H1 (cell line): Measurements from ENCODE around the gene KIF22. TPM values are rescaled to one million over a fixed set of nuclear protein-coding genes. Genes with fewer than 3 reads are reported as not detected.

Source experiments
- CTCF ChIA-PET: fragments of 300-600 bp; sonication (Branson Sonifier 250); formaldehyde crosslinking; loops from one replicate; lab custom pipeline; 2021; ENCODE audit not compliant: partially characterized antibody; lab: Charles Lee
- POLR2A ChIA-PET: fragments of 300-600 bp; sonication (Branson Sonifier 250); formaldehyde crosslinking; loops from one replicate; lab custom pipeline; 2021; ENCODE audit warnings: inconsistent platforms; ENCODE audit not compliant: partially characterized antibody; lab: Charles Lee
- DNase-seq, 2 experiments: peaks; one replicate each; pipeline versions ENCODE4 v3.0.0 to v3.0.0-alpha.2; 2010 to 2022; ENCODE audit warnings: low spot score in 2 of 2, low read depth in 1 of 2, mixed read lengths in 1 of 2
- FAIRE-seq: peaks from 2 replicates; lab custom pipeline; 2011; peaks lifted over from hg19 to GRCh38; lab: Jason Lieb, UNC
- H2AFZ ChIP-seq: 2 replicates; pipeline ENCODE4 v1.8.1; 2012; ENCODE audit warnings: low read length, inconsistent platforms
- H2AK5ac ChIP-seq: 2 replicates; pipeline ENCODE4 v1.6.1; 2013; ENCODE audit warnings: low read depth, low read length
- H2BK120ac ChIP-seq: replicated peaks from 2 replicates; pipeline ENCODE3; 2013; ENCODE audit warnings: low read depth, low read length, inconsistent platforms
- H2BK12ac ChIP-seq: 2 replicates; pipeline ENCODE4 v1.6.1; 2013; ENCODE audit warnings: low read depth, low read length
- H2BK15ac ChIP-seq: 2 replicates; pipeline ENCODE4 v1.6.1; 2013; ENCODE audit warnings: low read length
- H2BK20ac ChIP-seq: 2 replicates; pipeline ENCODE4 v1.6.1; 2013; ENCODE audit warnings: low read length
- H2BK5ac ChIP-seq: 2 replicates; pipeline ENCODE4 v1.6.1; 2013; ENCODE audit warnings: low read depth, low read length
- H3K14ac ChIP-seq: 2 replicates; pipeline ENCODE4 v1.6.1; 2013; ENCODE audit warnings: inconsistent platforms; ENCODE audit not compliant: insufficient read length
- H3K18ac ChIP-seq: 2 replicates; pipeline ENCODE4 v1.6.1; 2013; ENCODE audit warnings: low read length; ENCODE audit errors: extremely low read depth
- H3K23ac ChIP-seq: 2 replicates; pipeline ENCODE4 v1.6.1; 2013; ENCODE audit warnings: inconsistent platforms; ENCODE audit not compliant: insufficient read length
- H3K23me2 ChIP-seq: 2 replicates; pipeline ENCODE4 v1.6.1; 2013; ENCODE audit warnings: low read depth, low read length
- H3K27ac ChIP-seq: 2 replicates; pipeline ENCODE4 v1.6.1; 2011; ENCODE audit warnings: low read depth, low read length, inconsistent platforms
- H3K27me3 ChIP-seq, 4 experiments: replicated peaks in 1 of 4; 1 replicate in 1 of 4; 2 replicates in 3 of 4; pipeline versions ENCODE4 v1.6.1 to v1.8.1; 2011 to 2013; ENCODE audit warnings: low read length in 3 of 4, mild to moderate bottlenecking in 3 of 4, inconsistent platforms in 2 of 4, mixed read lengths in 2 of 4, moderate library complexity in 1 of 4; ENCODE audit not compliant: control insufficient read depth in 3 of 4, insufficient read depth in 3 of 4; ENCODE audit errors: extremely low read depth in 1 of 4
- H3K36me3 ChIP-seq, 4 experiments: 2 replicates each; pipeline versions ENCODE4 v1.6.1 to v1.8.1; 2011 to 2013; ENCODE audit warnings: mild to moderate bottlenecking in 4 of 4, low read length in 3 of 4, moderate library complexity in 2 of 4, control low read depth in 1 of 4, inconsistent platforms in 1 of 4; ENCODE audit not compliant: insufficient read depth in 4 of 4, control insufficient read depth in 2 of 4
- H3K4ac ChIP-seq: replicated peaks from 2 replicates; pipeline ENCODE3; 2013; ENCODE audit warnings: low read length, low read depth, mixed read lengths, inconsistent platforms; ENCODE audit not compliant: insufficient read length
- H3K4me1 ChIP-seq, 4 experiments: replicated peaks in 1 of 4; 1 replicate in 1 of 4; 2 replicates in 3 of 4; pipeline versions ENCODE4 v1.6.1 to v1.8.1; 2011 to 2013; ENCODE audit warnings: low read length in 3 of 4, inconsistent platforms in 2 of 4, mixed read lengths in 1 of 4; ENCODE audit not compliant: insufficient read depth in 4 of 4, control insufficient read depth in 3 of 4
- H3K4me2 ChIP-seq, 2 experiments: 2 replicates each; pipeline versions ENCODE4 v1.6.1 to v1.8.1; 2011 to 2013; ENCODE audit warnings: low read depth in 2 of 2, low read length in 2 of 2, control low read depth in 1 of 2, inconsistent platforms in 1 of 2, mild to moderate bottlenecking in 1 of 2; ENCODE audit not compliant: insufficient read depth in 1 of 2
- H3K4me3 ChIP-seq, 4 experiments: fragments of 200-600, 300-600 bp in 1 of 4; sonication (generic), shearing (Covaris generic), sonication (Bioruptor Twin) in 1 of 4; 2 replicates each; pipeline versions ENCODE4 v1.5.1 to v1.8.1; 2011 to 2016; ENCODE audit warnings: low read length in 4 of 4, low read depth in 3 of 4, control low read depth in 2 of 4, inconsistent platforms in 2 of 4, mild to moderate bottlenecking in 2 of 4, mixed read lengths in 1 of 4, moderate library complexity in 1 of 4; ENCODE audit not compliant: insufficient read depth in 2 of 4; ENCODE audit errors: extremely low read depth in 1 of 4
- H3K56ac ChIP-seq: replicated peaks from 2 replicates; pipeline ENCODE3; 2013; ENCODE audit warnings: low read depth, mild to moderate bottlenecking, mixed read lengths, low read length, inconsistent platforms; ENCODE audit not compliant: insufficient read length
- H3K79me1 ChIP-seq: 2 replicates; pipeline ENCODE4 v1.6.1; 2013; ENCODE audit warnings: low read depth, low read length, control low read depth
- H3K79me2 ChIP-seq, 2 experiments: 2 replicates each; pipeline versions ENCODE4 v1.6.1 to v1.8.1; 2012 to 2013; ENCODE audit warnings: low read length in 2 of 2, mild to moderate bottlenecking in 2 of 2, inconsistent platforms in 1 of 2; ENCODE audit not compliant: insufficient read depth in 2 of 2, control insufficient read depth in 1 of 2
- H3K9ac ChIP-seq, 4 experiments: replicated peaks in 1 of 4; 1 replicate in 1 of 4; 2 replicates in 3 of 4; pipeline versions ENCODE4 v1.6.1 to v1.8.1; 2011 to 2013; ENCODE audit warnings: low read depth in 3 of 4, low read length in 3 of 4, control low read depth in 2 of 4, mild to moderate bottlenecking in 2 of 4, moderate library complexity in 2 of 4, inconsistent platforms in 1 of 4; ENCODE audit errors: extremely low read depth in 1 of 4
- H3K9me3 ChIP-seq, 2 experiments: 2 replicates each; pipeline versions ENCODE4 v1.6.1 to v1.8.1; 2012 to 2013; ENCODE audit warnings: mild to moderate bottlenecking in 2 of 2, moderate library complexity in 2 of 2, control low read depth in 1 of 2, inconsistent platforms in 1 of 2, low read depth in 1 of 2, low read length in 1 of 2, mixed read lengths in 1 of 2; ENCODE audit not compliant: insufficient read depth in 2 of 2
- H4K20me1 ChIP-seq, 2 experiments: replicated peaks in 1 of 2; 2 replicates each; pipeline versions ENCODE3 to v1.8.1; 2011 to 2013; ENCODE audit warnings: inconsistent platforms in 2 of 2, low read length in 2 of 2, mild to moderate bottlenecking in 1 of 2; ENCODE audit not compliant: insufficient read depth in 2 of 2, control insufficient read depth in 1 of 2
- H4K5ac ChIP-seq: 2 replicates; pipeline ENCODE4 v1.6.1; 2013; ENCODE audit warnings: low read length, low read depth, mixed read lengths, inconsistent platforms; ENCODE audit not compliant: insufficient read length
- H4K8ac ChIP-seq: 2 replicates; pipeline ENCODE4 v1.8.0; 2013; ENCODE audit warnings: mild to moderate bottlenecking, moderate library complexity, low read length, inconsistent platforms; ENCODE audit not compliant: insufficient read depth; ENCODE audit errors: extremely low read depth
- H4K91ac ChIP-seq: replicated peaks from 2 replicates; pipeline ENCODE3; 2013; ENCODE audit warnings: low read length, mixed read lengths, inconsistent platforms; ENCODE audit not compliant: insufficient read length
- ASH2L ChIP-seq: fragments of 200-600, 300-600 bp; sonication (generic); IDR thresholded peaks from one replicate; pipeline ENCODE4 v1.7.1; 2017; ENCODE audit warnings: low read length
- EP300 ChIP-seq, 2 experiments: IDR thresholded peaks; 1 replicate in 1 of 2; 2 replicates in 1 of 2; pipeline ENCODE4 v1.6.1; 2011 to 2012; ENCODE audit warnings: low read depth in 2 of 2, low read length in 2 of 2, mild to moderate bottlenecking in 2 of 2, borderline replicate concordance in 1 of 2, inconsistent platforms in 1 of 2, moderate library complexity in 1 of 2
- GABPA ChIP-seq: IDR thresholded peaks from 2 replicates; pipeline ENCODE4 v1.6.1; 2011; ENCODE audit warnings: mild to moderate bottlenecking, low read length, moderate library complexity, borderline replicate concordance; ENCODE audit not compliant: insufficient read depth
- JUND ChIP-seq: IDR thresholded peaks from 2 replicates; pipeline ENCODE4 v1.6.1; 2011; ENCODE audit warnings: mild to moderate bottlenecking, improper control_type of control experiment, low read length
- KDM5A ChIP-seq: fragments of 200-600 bp; IDR thresholded peaks from 2 replicates; pipeline ENCODE4 v1.7.1; 2012; ENCODE audit warnings: mild to moderate bottlenecking, low read length, inconsistent platforms, mixed read lengths
- MAFK ChIP-seq: IDR thresholded peaks from 2 replicates; pipeline ENCODE4 v1.6.1; 2012; ENCODE audit warnings: low read depth, mild to moderate bottlenecking, improper control_type of control experiment, low read length
- NANOG ChIP-seq: IDR thresholded peaks from 2 replicates; pipeline ENCODE4 v1.6.1; 2011; ENCODE audit warnings: low read length, low read depth, mild to moderate bottlenecking, inconsistent platforms; ENCODE audit not compliant: insufficient read depth, poor library complexity, severe bottlenecking
- POLR2AphosphoS5 ChIP-seq: IDR thresholded peaks from 2 replicates; pipeline ENCODE4 v1.6.1; 2011; ENCODE audit warnings: low read depth, low read length
- TAF7 ChIP-seq: optimal IDR thresholded peaks from 2 replicates; pipeline ENCODE3; 2011; ENCODE audit warnings: low read depth, mild to moderate bottlenecking, inconsistent platforms, low read length, moderate library complexity, borderline replicate concordance
- TCF12 ChIP-seq: IDR thresholded peaks from 2 replicates; pipeline ENCODE4 v1.6.1; 2011; ENCODE audit warnings: low read depth, mild to moderate bottlenecking, low read length
- TEAD4 ChIP-seq: IDR thresholded peaks from 2 replicates; pipeline ENCODE4 v1.6.1; 2012; ENCODE audit warnings: low read depth, low read length, inconsistent platforms, mixed read lengths
- WGBS, 2 experiments: shearing (Covaris generic) in 1 of 2; methylation state at CpG; one replicate each; pipeline versions ENCODE4 v1.1.6 to v1.1.7; 2013 to 2015; ENCODE audit warnings: low lambda C conversion rate in 2 of 2, mixed read lengths in 2 of 2, inconsistent platforms in 1 of 2, low coverage in 1 of 2, missing lambda C conversion rate in 1 of 2; ENCODE audit not compliant: insufficient replicate concordance in 2 of 2, insufficient coverage in 1 of 2, insufficient read length in 1 of 2; ENCODE audit errors: extremely low coverage in 1 of 2, missing lambda C conversion rate in 1 of 2; 5-methylcytosine and 5-hydroxymethylcytosine counted together
- polyA plus RNA-seq, 7 experiments: library from polyadenylated mRNA; depleted of rRNA in 3 of 7; stranded (reverse) in 5 of 7; unstranded in 2 of 7; fragments of >200 nt in 5 of 7; fragments of 200-250 nt in 2 of 7; gene quantifications; 1 replicate in 5 of 7; 2 replicates in 1 of 7; 4 replicates in 1 of 7; pipeline versions ENCODE4 v1.2.1 to v1.2.3, GENCODE V29; 2011 to 2013; ENCODE audit warnings: missing spikeins in 2 of 7, mixed read lengths in 2 of 7
- total RNA-seq: library from RNA; stranded (reverse); fragmentation: NEBNext Ultra II Directional; extraction: Animal tissue kit (Norgen Biotek cat#: 25700); gene quantifications from 2 replicates; pipeline ENCODE4 v1.2.1, GENCODE V29; 2021

Gene KIF22
- total and polyA plus RNA-seq, 2 of the 8 experiments (the other 6 are each of a cell fraction or from before 2014, with no cell fraction given): 139 to 142 TPM

DNA sequence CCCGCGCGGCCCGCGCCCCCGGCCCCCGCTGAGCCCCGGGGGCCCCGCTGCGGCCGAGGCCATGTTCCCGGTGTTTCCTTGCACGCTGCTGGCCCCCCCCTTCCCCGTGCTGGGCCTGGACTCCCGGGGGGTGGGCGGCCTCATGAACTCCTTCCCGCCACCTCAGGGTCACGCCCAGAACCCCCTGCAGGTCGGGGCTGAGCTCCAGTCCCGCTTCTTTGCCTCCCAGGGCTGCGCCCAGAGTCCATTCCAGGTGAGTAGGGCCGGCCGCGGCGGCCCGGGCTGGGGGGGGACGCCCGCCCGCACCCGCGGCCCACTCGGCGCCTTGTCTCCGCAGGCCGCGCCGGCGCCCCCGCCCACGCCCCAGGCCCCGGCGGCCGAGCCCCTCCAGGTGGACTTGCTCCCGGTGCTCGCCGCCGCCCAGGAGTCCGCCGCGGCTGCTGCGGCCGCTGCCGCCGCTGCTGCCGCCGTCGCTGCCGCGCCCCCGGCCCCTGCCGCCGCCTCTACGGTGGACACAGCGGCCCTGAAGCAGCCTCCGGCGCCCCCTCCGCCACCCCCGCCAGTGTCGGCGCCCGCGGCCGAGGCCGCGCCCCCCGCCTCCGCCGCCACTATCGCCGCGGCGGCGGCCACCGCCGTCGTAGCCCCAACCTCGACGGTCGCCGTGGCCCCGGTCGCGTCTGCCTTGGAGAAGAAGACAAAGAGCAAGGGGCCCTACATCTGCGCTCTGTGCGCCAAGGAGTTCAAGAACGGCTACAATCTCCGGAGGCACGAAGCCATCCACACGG, 16.3 kb downstream of the KIF22 start:
- peaks cover 7 to 22% of the 10 kb centered on the region in 2 experiments for H3K79me2 ChIP-seq
- no peaks in the 10 kb centered on the region for H3K27me3 ChIP-seq
- peak overlapping the region; percentile 91 to 95 for H3K4me2 ChIP-seq
- H2BK5ac ChIP-seq: peak overlapping the region; percentile 92
- no peak overlapping the region for H3K23ac ChIP-seq
- H3K56ac ChIP-seq: peak overlapping the region; percentile 48
- 0 out of 2 replicates have a peak overlapping the region, but pooled peaks have one; percentile 12 for H2BK12ac ChIP-seq
- H4K5ac ChIP-seq: peak overlapping the region; percentile 65
- peaks cover 19% of the 10 kb centered on the region for H3K23me2 ChIP-seq
- peak overlapping the region; percentile 24 to 77 (median 72) for H3K9ac ChIP-seq
- H3K4ac ChIP-seq: peak overlapping the region; percentile 92
- peaks cover 15 to 21% of the 10 kb centered on the region in 2 experiments for H4K20me1 ChIP-seq
- no peak overlapping the region for H2BK120ac ChIP-seq
- peak overlapping the region; percentile 74 for H4K8ac ChIP-seq
- H2AK5ac ChIP-seq: no peak overlapping the region
- H3K36me3 ChIP-seq: peaks cover 14 to 46% (median 20%) of the 10 kb centered on the region in 4 experiments
- H2BK20ac ChIP-seq: no peak overlapping the region
- no peaks in the 10 kb centered on the region for H3K9me3 ChIP-seq
- peak in 1 of 2 experiments; percentile 79 for DNase-seq
- peak overlapping the region; percentile 88 for H4K91ac ChIP-seq
- H2AFZ ChIP-seq: no peak overlapping the region
- peak overlapping the region; percentile 67; the same call in 1 of the 2 replicates for H3K27ac ChIP-seq
- POLR2A ChIA-PET: interaction anchor here (0.5 to 3.9 kb wide), 30 partner anchors 9 to 684 kb away, joined by 3 to 41 read pairs (median 6); partner anchors contain the start of genes ASPHD1, CDIPT, KIF22 and MVP
- H3K4me3 ChIP-seq: peak overlapping the region; percentile 54 to 85 (median 69)
- no peak for FAIRE-seq
- CTCF ChIA-PET: interaction anchor here (0.6 to 4.4 kb wide), 10 partner anchors 10 to 125 kb away, joined by 3 to 30 read pairs (median 4); partner anchors contain the start of genes KIF22, MVP and PAGR1
- whole genome bisulfite sequencing, 2 experiments: 3% methylated on average over 40 of the region's 99 CpGs; no CpG with 5 or more reads in 1 of the 2 experiments
- peaks cover 0 to 43% (median 29%) of the 10 kb centered on the region in 4 experiments; a peak in 6 of 7 replicates for H3K4me1 ChIP-seq
- no peak overlapping the region for H3K14ac ChIP-seq
- peak overlapping the region; percentile 86 for H3K18ac ChIP-seq
- no peak overlapping the region; the same call in 1 of the 2 replicates for H2BK15ac ChIP-seq
- H3K79me1 ChIP-seq: no peaks in the 10 kb centered on the region
- no peak for TF ChIP-seq JUND
- no peak for TF ChIP-seq EP300 (IDR thresholded peaks at IDR 0.05; ENCODE audit: borderline replicate concordance in 1 of 2, low read depth in 2 of 2, low read length in 2 of 2)
- TF ChIP-seq TCF12: no peak
- no peak for TF ChIP-seq NANOG
- TF ChIP-seq KDM5A: no peak
- no peak for TF ChIP-seq MAFK
- TF ChIP-seq TAF7: peak; percentile 49
- TF ChIP-seq POLR2AphosphoS5: 0 out of 2 replicates have a peak, but pooled peaks have one; percentile 39
- no peak for TF ChIP-seq ASH2L
- TF ChIP-seq GABPA: no peak
- TF ChIP-seq TEAD4: no peak
